ENCODE results near the gene SMARCD2.
"Not testable (repeated sequence)": the region's sequence is repeated elsewhere in the genome, so short reads cannot be mapped to it uniquely, and the experiment has no call there.

- TF ChIP-seq SMC3 (conservative IDR thresholded peaks at IDR 0.05; ENCODE audit: poor library complexity); CTCF (IDR thresholded peaks at IDR 0.05; ENCODE audit: poor library complexity, severe bottlenecking); EP300 (conservative IDR thresholded peaks at IDR 0.05; ENCODE audit: poor library complexity, severe bottlenecking); POLR2AphosphoS5 (IDR thresholded peaks at IDR 0.05); RAD21 (conservative IDR thresholded peaks at IDR 0.05); MXI1 (conservative IDR thresholded peaks at IDR 0.05; ENCODE audit: poor library complexity, severe bottlenecking); EZH2 (IDR thresholded peaks at IDR 0.05; ENCODE audit: borderline replicate concordance, insufficient read depth, low read length, poor library complexity, severe bottlenecking); REST (IDR thresholded peaks at IDR 0.05; ENCODE audit: borderline replicate concordance): not testable (repeated sequence)
Observed at GRCh38 chr17:63873577-63873976, 31.1 kb upstream of the SMARCD2 start, which contains the start of gene CSH2.

Data from neural cell (in vitro differentiated cells).